ENCODE results near the gene HJURP. TPM values are rescaled to one million over a fixed set of nuclear protein-coding genes. Genes with fewer than 3 reads are reported as not detected.
A peak's percentile ranks its signal among the peaks of the same experiment; 100 is the strongest.

The HJURP gene
- polyA plus RNA-seq, 6 donors from 2014 or later, result not detected

- peak overlapping the region in 1 of 8 donors; percentile 40 for H3K4me3 Mint-ChIP-seq
- no peak overlapping the region for H3K27ac Mint-ChIP-seq
- peak; percentile 18 for DNase-seq
- no peak for ATAC-seq (ENCODE audit: low read depth in 2 of 2)
- peaks cover 8 to 20% (median 15%) of the 10 kb centered on the region in 3 donors for H3K4me1 Mint-ChIP-seq
- H3K36me3 Mint-ChIP-seq, result no peaks in the 10 kb centered on the region
- H3K27me3 Mint-ChIP-seq, result peaks cover 0 to 20% (median 14%) of the 10 kb centered on the region in 3 donors
- H3K9me3 Mint-ChIP-seq, result peaks cover 0 to 3% (median 0%) of the 10 kb centered on the region in 7 donors
Measured at GRCh38 chr2:233857511-233858141, 3.3 kb upstream of the HJURP start.

GRCh38 chr2:233856184-233856583 is 1.8 kb upstream of the HJURP start:
- H3K27ac Mint-ChIP-seq, result peak overlapping the region in 1 of 6 donors; percentile 26
- no peak for DNase-seq
- peaks cover 8 to 20% (median 15%) of the 10 kb centered on the region in 3 donors for H3K4me1 Mint-ChIP-seq

GRCh38 chr2:233855345-233855744 is 1.0 kb upstream of the HJURP start:
- Mint-ChIP-seq H3K36me3 (no peaks in the 10 kb centered on the region), H3K9me3 (no peaks in the 10 kb centered on the region), H3K27ac (peak overlapping the region in 1 of 6 donors; percentile 84), H3K27me3 (peaks cover 0 to 18% (median 15%) of the 10 kb centered on the region in 3 donors), H3K4me1 (peaks cover 8 to 20% (median 15%) of the 10 kb centered on the region in 3 donors), H3K4me3 (peak overlapping the region in 7 of 8 donors; percentile 86 to 99 (median 95))
- DNase-seq, result no peak
- no peak for ATAC-seq (ENCODE audit: low read depth in 2 of 2)

More at GRCh38 chr2:233856184-233856583, 1.8 kb upstream of the HJURP start:
- peaks cover 0 to 18% (median 15%) of the 10 kb centered on the region in 3 donors for H3K27me3 Mint-ChIP-seq
- no peaks in the 10 kb centered on the region for H3K9me3 Mint-ChIP-seq
- no peaks in the 10 kb centered on the region for H3K36me3 Mint-ChIP-seq
- ATAC-seq (ENCODE audit: low read depth in 2 of 2), result no peak
- peak overlapping the region in 5 of 8 donors; percentile 6 to 88 (median 40) for H3K4me3 Mint-ChIP-seq

- Mint-ChIP-seq H3K27ac (no peak overlapping the region), H3K27me3 (peaks cover 0 to 18% (median 11%) of the 10 kb centered on the region in 3 donors), H3K36me3 (no peaks in the 10 kb centered on the region), H3K4me1 (peaks cover 8 to 20% (median 15%) of the 10 kb centered on the region in 3 donors), H3K4me3 (peak overlapping the region; percentile 78 to 99 (median 94)), H3K9me3 (no peaks in the 10 kb centered on the region)
- DNase-seq (no peak), ATAC-seq (ENCODE audit: low read depth in 2 of 2) (no peak)
Measured at GRCh38 chr2:233853883-233854240, 473 bp downstream of the HJURP start.

- Mint-ChIP-seq H3K9me3 (no peaks in the 10 kb centered on the region), H3K4me3 (peak overlapping the region; percentile 78 to 99 (median 94)), H3K27me3 (peaks cover 0 to 13% (median 11%) of the 10 kb centered on the region in 3 donors), H3K4me1 (peaks cover 8 to 20% (median 15%) of the 10 kb centered on the region in 3 donors), H3K36me3 (no peaks in the 10 kb centered on the region), H3K27ac (no peak overlapping the region)
- no peak for DNase-seq
- ATAC-seq (ENCODE audit: low read depth in 2 of 2), result no peak
Measured at GRCh38 chr2:233853353-233853752, 982 bp downstream of the HJURP start.

GRCh38 chr2:233852056-233852455 is 2.3 kb downstream of the HJURP start:
- Mint-ChIP-seq H3K27me3 (peaks cover 0 to 12% (median 7%) of the 10 kb centered on the region in 3 donors), H3K4me3 (peak overlapping the region in 1 of 8 donors; percentile 44), H3K9me3 (no peaks in the 10 kb centered on the region), H3K4me1 (peaks cover 8 to 20% (median 15%) of the 10 kb centered on the region in 3 donors), H3K36me3 (no peaks in the 10 kb centered on the region), H3K27ac (no peak overlapping the region)
- DNase-seq (no peak), ATAC-seq (ENCODE audit: low read depth in 2 of 2) (no peak)

GRCh38 chr2:233851169-233851568 is 3.2 kb downstream of the HJURP start:
- Mint-ChIP-seq H3K4me3 (peak overlapping the region in 1 of 8 donors; percentile 43), H3K36me3 (no peaks in the 10 kb centered on the region), H3K4me1 (peaks cover 8 to 20% (median 15%) of the 10 kb centered on the region in 3 donors), H3K27me3 (peaks cover 0 to 12% (median 7%) of the 10 kb centered on the region in 3 donors), H3K27ac (no peak overlapping the region), H3K9me3 (no peaks in the 10 kb centered on the region)
- DNase-seq (no peak), ATAC-seq (ENCODE audit: low read depth in 2 of 2) (no peak)

- ATAC-seq (ENCODE audit: low read depth in 2 of 2) (no peak), DNase-seq (no peak)
- H3K4me3 Mint-ChIP-seq, result peak overlapping the region in 1 of 8 donors; percentile 43
- no peaks in the 10 kb centered on the region for H3K36me3 Mint-ChIP-seq
- peaks cover 0 to 12% (median 7%) of the 10 kb centered on the region in 3 donors for H3K27me3 Mint-ChIP-seq
- peaks cover 8 to 17% (median 15%) of the 10 kb centered on the region in 3 donors for H3K4me1 Mint-ChIP-seq
- no peaks in the 10 kb centered on the region for H3K9me3 Mint-ChIP-seq
- H3K27ac Mint-ChIP-seq, result no peak overlapping the region
Measured at GRCh38 chr2:233850745-233851144, 3.6 kb downstream of the HJURP start.

- Mint-ChIP-seq H3K36me3 (no peaks in the 10 kb centered on the region), H3K4me1 (peaks cover 6 to 12% (median 7%) of the 10 kb centered on the region in 3 donors), H3K27me3 (peaks cover 0 to 12% (median 7%) of the 10 kb centered on the region in 3 donors), H3K9me3 (no peaks in the 10 kb centered on the region), H3K4me3 (no peak overlapping the region), H3K27ac (no peak overlapping the region)
- DNase-seq, result no peak
- ATAC-seq (ENCODE audit: low read depth in 2 of 2), result no peak
Measured at GRCh38 chr2:233849607-233850271, 4.6 kb downstream of the HJURP start.

GRCh38 chr2:233848276-233848675 is 6.1 kb downstream of the HJURP start:
- no peak for DNase-seq
- peaks cover 0 to 7% (median 6%) of the 10 kb centered on the region in 3 donors for H3K27me3 Mint-ChIP-seq
- no peaks in the 10 kb centered on the region for H3K9me3 Mint-ChIP-seq
- no peak for ATAC-seq (ENCODE audit: low read depth in 2 of 2)
- peak overlapping the region in 1 of 6 donors; percentile 19 for H3K27ac Mint-ChIP-seq
- H3K4me1 Mint-ChIP-seq, result peaks cover 0 to under 1% (median 0%) of the 10 kb centered on the region in 3 donors
- no peak overlapping the region for H3K4me3 Mint-ChIP-seq
- H3K36me3 Mint-ChIP-seq, result no peaks in the 10 kb centered on the region

- ATAC-seq (ENCODE audit: low read depth in 2 of 2) (no peak), DNase-seq (no peak)
- Mint-ChIP-seq H3K4me3 (no peak overlapping the region), H3K9me3 (no peaks in the 10 kb centered on the region), H3K4me1 (no peaks in the 10 kb centered on the region), H3K27ac (no peak overlapping the region), H3K27me3 (peaks cover 0 to 2% (median 0%) of the 10 kb centered on the region in 3 donors), H3K36me3 (no peaks in the 10 kb centered on the region)
Measured at GRCh38 chr2:233847248-233847898, 7.0 kb downstream of the HJURP start.

GRCh38 chr2:233846387-233847247 is 7.7 kb downstream of the HJURP start:
- Mint-ChIP-seq H3K9me3 (no peaks in the 10 kb centered on the region), H3K4me1 (no peaks in the 10 kb centered on the region), H3K36me3 (no peaks in the 10 kb centered on the region), H3K27me3 (no peaks in the 10 kb centered on the region), H3K4me3 (no peak overlapping the region), H3K27ac (peak overlapping the region in 3 of 6 donors; percentile 47 to 61 (median 47))
- DNase-seq (no peak), ATAC-seq (ENCODE audit: low read depth in 2 of 2) (no peak)

All from naive B cell (primary cell).